Smooth muscle cell (in vitro differentiated cells): ENCODE data around the gene COL27A1. TPM values are rescaled to one million over a fixed set of nuclear protein-coding genes. Genes with fewer than 3 reads are reported as not detected.

Experiments
- DNase-seq: peaks from one replicate; lab custom pipeline; 2025; ENCODE audit not compliant: unreplicated experiment; lab: John Stamatoyannopoulos, UW
- H2AFZ ChIP-seq: fragments of 200-600 bp; sonication (generic); 2 replicates; pipeline ENCODE4 v1.6.0; 2016; ENCODE audit warnings: antibody characterized with exemption, low read depth, mild to moderate bottlenecking
- H3F3A ChIP-seq: fragments of 200-600 bp; sonication (generic); 2 replicates; pipeline ENCODE4 v1.6.0; 2017; ENCODE audit warnings: antibody characterized with exemption, low read depth
- H3K27ac ChIP-seq: fragments of 200-600 bp; sonication (generic); 2 replicates; pipeline ENCODE4 v1.5.1; 2016; ENCODE audit warnings: low read depth, mild to moderate bottlenecking
- H3K27me3 ChIP-seq: fragments of 200-600 bp; sonication (generic); 2 replicates; pipeline ENCODE4 v1.6.1; 2016; ENCODE audit warnings: low read depth, mild to moderate bottlenecking
- H3K36me3 ChIP-seq: fragments of 200-600 bp; sonication (generic); 2 replicates; pipeline ENCODE4 v1.5.1; 2016; ENCODE audit warnings: low read depth
- H3K4me1 ChIP-seq: fragments of 200-600 bp; sonication (generic); 2 replicates; pipeline ENCODE4 v1.5.1; 2016; ENCODE audit warnings: low read depth
- H3K4me2 ChIP-seq: fragments of 200-600 bp; sonication (generic); 2 replicates; pipeline ENCODE4 v1.6.0; 2016; ENCODE audit warnings: mild to moderate bottlenecking
- H3K4me3 ChIP-seq: fragments of 200-600 bp; sonication (generic); 2 replicates; pipeline ENCODE4 v1.5.1; 2016; ENCODE audit warnings: mild to moderate bottlenecking
- H3K79me2 ChIP-seq: fragments of 200-600 bp; sonication (generic); 2 replicates; pipeline ENCODE4 v1.6.0; 2016; ENCODE audit warnings: low read depth, mild to moderate bottlenecking
- H3K9ac ChIP-seq: fragments of 200-600 bp; sonication (generic); 2 replicates; pipeline ENCODE4 v1.6.0; 2016; ENCODE audit warnings: low read depth
- H3K9me3 ChIP-seq: fragments of 200-600 bp; sonication (generic); replicated peaks from 2 replicates; pipeline ENCODE4 v1.5.1; 2016; ENCODE audit warnings: low read depth
- H4K20me1 ChIP-seq: fragments of 200-600 bp; sonication (generic); 2 replicates; pipeline ENCODE4 v1.6.0; 2016; ENCODE audit warnings: low read depth
- CTCF ChIP-seq: fragments of 200-600 bp; sonication (generic); IDR thresholded peaks from 2 replicates; pipeline ENCODE4 v1.5.1; 2017; ENCODE audit warnings: borderline replicate concordance, mild to moderate bottlenecking, antibody characterized with exemption; ENCODE audit not compliant: insufficient read depth, poor library complexity, severe bottlenecking
- WGBS: methylation state at CpG from one replicate; pipeline ENCODE4 v1.1.7; 2016; ENCODE audit warnings: low lambda C conversion rate; 5-methylcytosine and 5-hydroxymethylcytosine counted together
- polyA plus RNA-seq: library from polyadenylated mRNA; unstranded; fragments of >200 nt; fragmentation: Nextera tagmentation; extraction: Ambion mirVana; gene quantifications from 2 replicates; pipeline ENCODE4 v1.2.1, GENCODE V29; 2016
- total RNA-seq: library from RNA; depleted of rRNA; stranded (reverse); fragments of >200 nt; gene quantifications from 2 replicates; pipeline ENCODE4 v1.2.3, GENCODE V29; 2014

COL27A1 gene
- total and polyA plus RNA-seq, 2 experiments from 2014 or later: 18.1 to 19.9 TPM

- Histone ChIP-seq H3K9ac (no peak overlapping the region), H3K79me2 (peaks cover 11% of the 10 kb centered on the region), H3K4me1 (no peaks in the 10 kb centered on the region), H3K9me3 (peaks cover 3% of the 10 kb centered on the region), H3K27me3 (no peaks in the 10 kb centered on the region), H4K20me1 (no peaks in the 10 kb centered on the region), H3K27ac (no peak overlapping the region), H2AFZ (no peak overlapping the region), H3F3A (no peaks in the 10 kb centered on the region), H3K4me2 (no peak overlapping the region), H3K36me3 (peaks cover 4% of the 10 kb centered on the region), H3K4me3 (no peak overlapping the region)
- WGBS: 93% methylated on average over 3 of the region's 3 CpGs
- DNase-seq: no peak
- TF ChIP-seq CTCF: no peak
Observed at GRCh38 chr9:114193090-114193489, 37.8 kb downstream of the COL27A1 start.

GRCh38 chr9:114196117-114196516, 40.8 kb downstream of the COL27A1 start:
- Histone ChIP-seq H3K4me2 (no peak overlapping the region), H2AFZ (no peak overlapping the region), H3K4me3 (no peak overlapping the region), H3K9ac (no peak overlapping the region), H3K27me3 (no peaks in the 10 kb centered on the region), H3K9me3 (no peaks in the 10 kb centered on the region), H4K20me1 (no peaks in the 10 kb centered on the region), H3K79me2 (no peaks in the 10 kb centered on the region), H3K36me3 (no peaks in the 10 kb centered on the region), H3K27ac (no peak overlapping the region), H3K4me1 (peaks cover 6% of the 10 kb centered on the region), H3F3A (no peaks in the 10 kb centered on the region)
- TF ChIP-seq CTCF: no peak
- DNase-seq: no peak
- WGBS: 98% methylated on average over 8 of the region's 8 CpGs

GRCh38 chr9:114196979-114197622, 41.8 kb downstream of the COL27A1 start:
- H4K20me1 ChIP-seq: no peaks in the 10 kb centered on the region
- H3K27ac ChIP-seq: no peak overlapping the region
- H3K9me3 ChIP-seq: no peaks in the 10 kb centered on the region
- H3K4me3 ChIP-seq: no peak overlapping the region
- 85% methylated on average over 8 of the region's 8 CpGs for WGBS
- no peak overlapping the region for H3K4me2 ChIP-seq
- no peaks in the 10 kb centered on the region for H3K36me3 ChIP-seq
- H3K79me2 ChIP-seq: no peaks in the 10 kb centered on the region
- no peak for TF ChIP-seq CTCF
- H3K27me3 ChIP-seq: no peaks in the 10 kb centered on the region
- H2AFZ ChIP-seq: no peak overlapping the region
- no peak for DNase-seq
- peaks cover 2% of the 10 kb centered on the region for H3F3A ChIP-seq
- no peak overlapping the region for H3K9ac ChIP-seq
- peaks cover 9% of the 10 kb centered on the region for H3K4me1 ChIP-seq
